ENCODE measurements around the gene DYNLL2.

DNA sequence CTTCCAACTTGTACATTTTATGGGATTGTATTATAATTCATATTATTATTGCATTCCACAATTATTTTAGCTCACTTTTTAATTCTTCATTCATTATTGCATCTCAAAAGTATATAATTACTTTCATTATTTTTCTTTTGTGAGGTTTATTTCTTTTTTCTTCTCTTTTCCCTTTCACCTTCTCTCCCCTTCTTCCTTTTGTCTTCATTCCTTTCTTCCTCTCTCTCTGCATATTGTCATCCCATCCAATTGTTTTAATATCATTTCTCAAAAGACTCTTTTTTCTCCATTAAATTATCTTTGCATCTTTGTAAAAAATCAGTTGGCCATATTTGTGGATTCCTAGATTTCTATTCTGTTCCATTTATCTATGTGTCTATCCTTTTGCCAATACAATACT lies 17.3 kb downstream of the DYNLL2 start:
- TF ChIP-seq, protein P1, sequence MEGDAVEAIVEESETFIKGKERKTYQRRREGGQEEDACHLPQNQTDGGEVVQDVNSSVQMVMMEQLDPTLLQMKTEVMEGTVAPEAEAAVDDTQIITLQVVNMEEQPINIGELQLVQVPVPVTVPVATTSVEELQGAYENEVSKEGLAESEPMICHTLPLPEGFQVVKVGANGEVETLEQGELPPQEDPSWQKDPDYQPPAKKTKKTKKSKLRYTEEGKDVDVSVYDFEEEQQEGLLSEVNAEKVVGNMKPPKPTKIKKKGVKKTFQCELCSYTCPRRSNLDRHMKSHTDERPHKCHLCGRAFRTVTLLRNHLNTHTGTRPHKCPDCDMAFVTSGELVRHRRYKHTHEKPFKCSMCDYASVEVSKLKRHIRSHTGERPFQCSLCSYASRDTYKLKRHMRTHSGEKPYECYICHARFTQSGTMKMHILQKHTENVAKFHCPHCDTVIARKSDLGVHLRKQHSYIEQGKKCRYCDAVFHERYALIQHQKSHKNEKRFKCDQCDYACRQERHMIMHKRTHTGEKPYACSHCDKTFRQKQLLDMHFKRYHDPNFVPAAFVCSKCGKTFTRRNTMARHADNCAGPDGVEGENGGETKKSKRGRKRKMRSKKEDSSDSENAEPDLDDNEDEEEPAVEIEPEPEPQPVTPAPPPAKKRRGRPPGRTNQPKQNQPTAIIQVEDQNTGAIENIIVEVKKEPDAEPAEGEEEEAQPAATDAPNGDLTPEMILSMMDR (IDR thresholded peaks at IDR 0.05) = no peak
- no peak for TF ChIP-seq POLR2A (IDR thresholded peaks at IDR 0.05)

Measured in uterus (tissue), 2 donors.